Gastrocnemius medialis (tissue), 4 donors: Measurements from ENCODE around the gene RNF14. TPM values are rescaled to one million over a fixed set of nuclear protein-coding genes. Genes with fewer than 3 reads are reported as not detected.

Experiments
- ATAC-seq, 2 donors: fragments of 150-250 bp; one replicate each; pipeline ENCODE4 v1.9.1; 2016
- DNase-seq, 2 donors: peaks; one replicate each; pipeline ENCODE4 v3.0.0-alpha.2; 2019
- H3K27ac ChIP-seq, 4 donors: fragments of 200-600 bp; sonication (generic); 1 replicate in 1 of 4; 2 replicates in 3 of 4; pipeline ENCODE4 v1.5.1; 2016 to 2018; ENCODE audit warnings: mild to moderate bottlenecking in 2 of 4, moderate library complexity in 1 of 4
- H3K27me3 ChIP-seq, 3 donors: fragments of 200-600 bp; sonication (generic) in 2 of 3; 1 replicate in 1 of 3; 2 replicates in 2 of 3; pipeline versions ENCODE4 v1.5.1 to v1.6.0; 2016 to 2019; ENCODE audit warnings: mild to moderate bottlenecking in 1 of 3, moderate library complexity in 1 of 3
- H3K36me3 ChIP-seq, 2 donors: fragments of 200-600 bp; sonication (generic) in 1 of 2; one replicate each; pipeline ENCODE4 v1.5.1; 2017 to 2018
- H3K4me1 ChIP-seq, 2 donors: fragments of 200-600 bp; sonication (generic) in 1 of 2; one replicate each; pipeline ENCODE4 v1.5.1; 2016 to 2017; ENCODE audit warnings: mild to moderate bottlenecking in 2 of 2
- H3K4me3 ChIP-seq, 4 donors: fragments of 200-600 bp; sonication (generic) in 3 of 4; 1 replicate in 1 of 4; 2 replicates in 3 of 4; pipeline ENCODE4 v1.5.1; 2016 to 2019; ENCODE audit warnings: mild to moderate bottlenecking in 2 of 4
- H3K9me3 ChIP-seq, 3 donors: fragments of 200-600 bp; sonication (generic) in 2 of 3; 1 replicate in 1 of 3; 2 replicates in 2 of 3; pipeline ENCODE4 v1.5.1; 2016 to 2019
- POLR2A ChIP-seq, 2 donors: fragments of 450-650 bp; IDR thresholded peaks; one replicate each; pipeline ENCODE4 v1.6.1; 2017; ENCODE audit warnings: antibody characterized with exemption in 2 of 2, mild to moderate bottlenecking in 2 of 2, moderate library complexity in 2 of 2
- in situ Hi-C, 4 donors: fragments of 200-750 bp; cut with MboI; loops; one replicate each; pipeline versions ENCODE4 v1.15.0 to v1.8.0; 2017; ENCODE audit warnings: low sequenced_read_pairs in 4 of 4
- intact Hi-C: fragments of 100-400 bp; cut with DNase I; formaldehyde crosslinking; loops from one replicate; pipeline ENCODE4 v1.15.1; 2023; ENCODE audit warnings: low total_unique reads
- total RNA-seq, 4 donors: library from RNA; depleted of rRNA; stranded (reverse); fragments of >200 nt; gene quantifications; one replicate each; pipeline versions ENCODE4 v1.1.0 to v1.2.3, GENCODE V29; 2016
- TF ChIP-seq, protein P1 (sequence below), 5 experiments: fragments of 450-650 bp in 3 of 5; fragments of 200-600 bp in 2 of 5; sonication (generic) in 2 of 5; IDR thresholded peaks in 4 of 5; conservative IDR thresholded peaks in 1 of 5; 1 replicate in 4 of 5; 2 replicates in 1 of 5; pipeline ENCODE4 v1.5.1; 2016 to 2019; ENCODE audit warnings: antibody characterized with exemption in 5 of 5, mild to moderate bottlenecking in 3 of 5, moderate library complexity in 3 of 5

The RNF14 gene
- total RNA-seq, 4 donors from 2014 or later = 71.4 to 107 (median 84.5) TPM

DNA sequence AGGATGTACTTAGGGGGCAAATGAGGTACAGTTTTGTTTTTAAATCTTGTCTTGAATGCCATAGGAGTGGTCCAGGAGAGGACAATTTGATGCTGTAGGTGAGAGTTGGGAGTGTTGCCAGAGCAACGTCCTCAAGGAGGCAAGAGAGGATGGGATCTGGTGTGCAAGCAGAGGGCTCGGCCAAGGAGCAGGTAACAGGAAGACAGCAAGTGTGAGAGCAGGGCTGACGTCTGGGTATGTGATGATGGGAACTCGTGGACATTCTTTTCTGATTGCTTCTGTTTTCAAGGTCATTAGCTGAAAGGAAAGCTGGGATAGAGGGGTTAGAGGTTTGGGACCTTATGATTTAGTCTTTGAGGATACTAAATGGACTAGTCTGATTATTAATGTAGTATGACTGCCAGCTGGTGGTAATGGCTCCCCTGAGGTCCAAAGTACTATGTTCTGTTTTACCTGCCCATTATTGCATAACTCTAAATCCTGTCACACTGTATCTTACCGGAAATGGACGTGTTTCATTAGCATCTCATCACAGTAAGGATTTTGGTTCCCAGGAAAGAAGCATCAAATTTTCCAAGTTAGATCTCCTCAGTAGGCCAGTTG lies 28.6 kb downstream of the RNF14 start:
- in situ Hi-C loops (loop anchor here in 3 of 4 donors (10.0 to 25.0 kb wide), 2 partner anchors 147 to 565 kb away; no protein-coding TSS in a partner anchor), intact Hi-C loops (no loop called here)

DNA sequence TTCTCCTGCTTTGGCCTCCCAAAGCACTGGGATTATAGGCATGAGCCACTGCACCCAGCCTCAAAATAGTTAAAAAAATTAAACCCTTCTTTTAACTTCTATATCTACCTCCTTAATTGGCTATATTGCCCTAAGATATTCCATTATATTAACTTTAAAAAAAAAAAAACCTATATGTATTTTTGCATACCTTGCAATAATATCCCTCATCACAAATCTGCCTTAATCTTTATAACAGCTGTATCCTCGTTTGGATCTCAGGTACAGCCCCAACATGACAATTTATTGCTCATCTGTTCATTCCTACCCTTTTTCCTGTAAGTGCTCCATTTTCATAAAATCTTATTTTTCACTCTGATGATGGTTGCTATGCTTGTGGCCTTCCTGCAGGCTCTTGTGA lies 31.3 kb downstream of the RNF14 start:
- intact Hi-C loops = no loop called here
- H3K4me1 ChIP-seq = no peaks in the 10 kb centered on the region
- no peak overlapping the region for H3K27ac ChIP-seq
- H3K36me3 ChIP-seq = peaks cover 0 to 47% of the 10 kb centered on the region in 2 donors
- in situ Hi-C loops = loop anchor here in 2 of 4 donors (5.0 to 25.0 kb wide), 2 partner anchors 142 to 887 kb away; no protein-coding TSS in a partner anchor
- DNase-seq (no peak), ATAC-seq (no peak)
- no peaks in the 10 kb centered on the region for H3K27me3 ChIP-seq
- no peak overlapping the region for H3K4me3 ChIP-seq
- no peaks in the 10 kb centered on the region for H3K9me3 ChIP-seq
- TF ChIP-seq POLR2A (IDR thresholded peaks at IDR 0.05) = no peak
- TF ChIP-seq, protein P1, sequence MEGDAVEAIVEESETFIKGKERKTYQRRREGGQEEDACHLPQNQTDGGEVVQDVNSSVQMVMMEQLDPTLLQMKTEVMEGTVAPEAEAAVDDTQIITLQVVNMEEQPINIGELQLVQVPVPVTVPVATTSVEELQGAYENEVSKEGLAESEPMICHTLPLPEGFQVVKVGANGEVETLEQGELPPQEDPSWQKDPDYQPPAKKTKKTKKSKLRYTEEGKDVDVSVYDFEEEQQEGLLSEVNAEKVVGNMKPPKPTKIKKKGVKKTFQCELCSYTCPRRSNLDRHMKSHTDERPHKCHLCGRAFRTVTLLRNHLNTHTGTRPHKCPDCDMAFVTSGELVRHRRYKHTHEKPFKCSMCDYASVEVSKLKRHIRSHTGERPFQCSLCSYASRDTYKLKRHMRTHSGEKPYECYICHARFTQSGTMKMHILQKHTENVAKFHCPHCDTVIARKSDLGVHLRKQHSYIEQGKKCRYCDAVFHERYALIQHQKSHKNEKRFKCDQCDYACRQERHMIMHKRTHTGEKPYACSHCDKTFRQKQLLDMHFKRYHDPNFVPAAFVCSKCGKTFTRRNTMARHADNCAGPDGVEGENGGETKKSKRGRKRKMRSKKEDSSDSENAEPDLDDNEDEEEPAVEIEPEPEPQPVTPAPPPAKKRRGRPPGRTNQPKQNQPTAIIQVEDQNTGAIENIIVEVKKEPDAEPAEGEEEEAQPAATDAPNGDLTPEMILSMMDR (IDR thresholded peaks at IDR 0.05 in 4 of 5, conservative IDR thresholded peaks at IDR 0.05 in 1 of 5) = no peak

More for the DNA sequence above, 28.6 kb downstream of the RNF14 start:
- Histone ChIP-seq H3K4me1 (peaks cover 0 to 4% of the 10 kb centered on the region in 2 donors), H3K27me3 (no peaks in the 10 kb centered on the region), H3K9me3 (no peaks in the 10 kb centered on the region), H3K27ac (no peak overlapping the region), H3K36me3 (peaks cover 0 to 51% of the 10 kb centered on the region in 2 donors), H3K4me3 (no peak overlapping the region)
- no peak for DNase-seq
- no peak for ATAC-seq
- TF ChIP-seq, protein P1 (IDR thresholded peaks at IDR 0.05 in 4 of 5, conservative IDR thresholded peaks at IDR 0.05 in 1 of 5) = no peak
- TF ChIP-seq POLR2A (IDR thresholded peaks at IDR 0.05) = no peak

GRCh38 chr5:142000704-142001484 lies 32.0 kb downstream of the RNF14 start:
- no peak for TF ChIP-seq POLR2A (IDR thresholded peaks at IDR 0.05)
- TF ChIP-seq, protein P1 (IDR thresholded peaks at IDR 0.05 in 4 of 5, conservative IDR thresholded peaks at IDR 0.05 in 1 of 5) = peak in 2 of 5 experiments; percentile 12 to 42
- Histone ChIP-seq H3K27ac (peak overlapping the region in 1 of 4 donors; percentile 16), H3K4me1 (no peaks in the 10 kb centered on the region), H3K27me3 (no peaks in the 10 kb centered on the region), H3K4me3 (no peak overlapping the region), H3K36me3 (peaks cover 0 to 54% of the 10 kb centered on the region in 2 donors), H3K9me3 (no peaks in the 10 kb centered on the region)
- intact Hi-C loops = no loop called here
- peak in 1 of 2 donors; percentile 50 for ATAC-seq
- no peak for DNase-seq
- in situ Hi-C loops = loop anchor here in 2 of 4 donors (5.0 to 25.0 kb wide), 2 partner anchors 141 to 886 kb away; no protein-coding TSS in a partner anchor

DNA sequence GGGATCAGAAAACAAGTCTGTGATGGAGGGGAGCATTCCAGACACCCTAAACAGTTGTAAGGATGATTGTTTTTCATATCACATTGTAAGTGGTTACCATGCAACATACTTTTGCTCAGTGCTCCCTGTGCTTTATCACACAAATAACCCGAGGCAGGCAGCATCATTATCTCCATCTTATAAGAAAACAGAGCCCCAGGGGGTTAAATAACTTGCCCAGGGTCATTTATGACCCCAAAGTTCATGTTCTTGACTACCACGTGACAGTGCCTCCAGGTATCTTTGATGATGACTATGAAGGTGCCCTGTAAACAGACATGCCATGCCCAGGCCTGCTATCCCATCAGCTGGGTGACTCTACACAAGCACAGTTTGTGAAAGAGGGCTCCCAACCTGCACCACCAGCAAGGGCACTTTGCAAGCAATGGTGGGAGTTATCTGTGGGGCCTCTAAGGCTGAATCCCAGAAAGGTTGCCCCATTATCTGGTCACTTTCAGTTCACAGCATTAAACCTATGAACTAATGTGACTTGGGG lies 34.4 kb downstream of the RNF14 start:
- in situ Hi-C loops (loop anchor here in 2 of 4 donors (5.0 to 25.0 kb wide), 2 partner anchors 139 to 884 kb away; no protein-coding TSS in a partner anchor), intact Hi-C loops (no loop called here)
- H3K4me1 ChIP-seq = no peaks in the 10 kb centered on the region
- peaks cover 0 to 66% of the 10 kb centered on the region in 2 donors for H3K36me3 ChIP-seq
- TF ChIP-seq, protein P1 (IDR thresholded peaks at IDR 0.05 in 4 of 5, conservative IDR thresholded peaks at IDR 0.05 in 1 of 5) = no peak
- TF ChIP-seq POLR2A (IDR thresholded peaks at IDR 0.05) = no peak
- DNase-seq = no peak
- H3K27ac ChIP-seq = no peak overlapping the region
- no peaks in the 10 kb centered on the region for H3K27me3 ChIP-seq
- H3K4me3 ChIP-seq = no peak overlapping the region
- no peak for ATAC-seq
- H3K9me3 ChIP-seq = no peaks in the 10 kb centered on the region
